HG02852 (cell line): ENCODE results near the gene BACE2.

ENCODE experiments used
- ATAC-seq: cut with Tn5 transposase; IDR thresholded peaks from one replicate; pipeline ENCODE4 v1.9.1; 2021; ENCODE audit warnings: mild to moderate bottlenecking, moderate library complexity; ENCODE audit not compliant: unreplicated experiment

Gene BACE2

DNA sequence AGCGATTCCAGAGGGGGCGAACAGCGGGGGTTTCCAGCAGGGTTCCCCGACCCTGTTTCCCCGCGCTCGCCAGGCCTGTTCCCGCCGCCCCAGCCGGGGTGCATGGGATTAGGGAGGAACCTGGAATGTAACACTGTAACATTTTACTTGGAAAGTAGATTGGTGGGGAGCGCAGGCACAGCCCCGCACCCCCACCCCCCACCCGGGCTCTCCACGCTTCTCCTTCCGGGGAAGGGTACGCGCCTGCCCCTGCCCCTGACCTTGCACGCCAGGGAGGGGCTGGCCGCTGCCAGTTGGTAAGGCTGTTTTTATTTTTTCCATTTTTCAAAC, 149.1 kb downstream of the BACE2 start:
- ATAC-seq = no peak

DNA sequence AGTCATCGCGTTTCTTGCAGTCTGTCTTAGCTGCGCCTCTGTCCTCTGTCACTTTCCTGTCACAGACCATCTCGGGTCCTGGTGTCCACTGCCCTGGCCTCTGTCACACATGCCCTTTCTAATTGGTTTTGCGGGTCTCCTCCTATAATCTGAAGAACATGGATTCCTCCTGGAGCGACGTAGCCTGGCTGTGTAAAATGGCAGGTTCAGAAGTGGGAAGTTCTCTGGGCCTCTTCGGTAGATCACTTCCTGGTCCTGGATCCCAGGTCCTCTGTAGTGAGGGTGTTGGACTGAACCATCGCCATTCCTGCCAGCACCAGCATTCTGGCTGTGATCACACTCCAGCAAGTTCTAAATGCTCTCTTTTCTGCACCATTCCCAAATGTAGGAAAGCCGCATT, 149.5 kb downstream of the BACE2 start:
- no peak for ATAC-seq

DNA sequence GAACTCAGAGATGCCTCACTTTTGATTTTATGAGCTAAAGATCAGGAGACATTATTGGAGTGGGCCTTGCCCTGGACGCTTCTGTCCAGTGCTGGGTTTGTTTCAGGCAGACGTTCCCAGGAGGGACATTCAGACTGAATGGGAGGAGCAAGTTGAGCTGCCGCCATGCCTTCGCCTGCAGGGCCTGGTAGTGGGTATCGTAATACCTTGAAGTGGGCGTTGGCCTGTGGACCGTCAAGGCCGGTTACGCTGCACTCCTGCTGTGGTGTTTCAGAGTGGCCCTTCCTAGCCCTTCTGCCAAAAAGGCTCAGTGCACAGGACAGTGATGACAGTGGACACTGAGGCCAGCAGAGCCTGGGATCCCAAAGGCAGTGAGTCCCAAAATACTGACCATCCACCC, 150.3 kb downstream of the BACE2 start:
- ATAC-seq = no peak

DNA sequence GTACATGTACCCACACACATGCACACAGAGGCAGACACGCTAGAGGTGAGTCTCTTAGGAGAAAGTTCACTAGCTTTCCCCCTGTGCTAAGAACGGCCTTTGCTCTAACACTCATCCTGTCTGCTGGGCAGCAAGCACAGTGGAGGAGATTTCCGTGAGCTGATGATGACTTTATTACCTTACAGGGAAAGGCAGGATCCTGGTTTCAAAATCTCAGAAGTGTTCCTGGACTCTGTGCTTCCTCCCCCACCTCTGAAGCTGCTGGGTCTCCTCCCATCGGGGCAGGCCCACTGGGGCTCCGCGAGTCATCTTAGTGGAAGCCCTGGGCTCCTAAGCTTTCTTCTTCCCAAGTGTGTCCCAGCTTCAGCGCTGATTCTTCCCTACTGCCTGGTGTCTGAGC, 151.3 kb downstream of the BACE2 start:
- ATAC-seq = no peak

DNA sequence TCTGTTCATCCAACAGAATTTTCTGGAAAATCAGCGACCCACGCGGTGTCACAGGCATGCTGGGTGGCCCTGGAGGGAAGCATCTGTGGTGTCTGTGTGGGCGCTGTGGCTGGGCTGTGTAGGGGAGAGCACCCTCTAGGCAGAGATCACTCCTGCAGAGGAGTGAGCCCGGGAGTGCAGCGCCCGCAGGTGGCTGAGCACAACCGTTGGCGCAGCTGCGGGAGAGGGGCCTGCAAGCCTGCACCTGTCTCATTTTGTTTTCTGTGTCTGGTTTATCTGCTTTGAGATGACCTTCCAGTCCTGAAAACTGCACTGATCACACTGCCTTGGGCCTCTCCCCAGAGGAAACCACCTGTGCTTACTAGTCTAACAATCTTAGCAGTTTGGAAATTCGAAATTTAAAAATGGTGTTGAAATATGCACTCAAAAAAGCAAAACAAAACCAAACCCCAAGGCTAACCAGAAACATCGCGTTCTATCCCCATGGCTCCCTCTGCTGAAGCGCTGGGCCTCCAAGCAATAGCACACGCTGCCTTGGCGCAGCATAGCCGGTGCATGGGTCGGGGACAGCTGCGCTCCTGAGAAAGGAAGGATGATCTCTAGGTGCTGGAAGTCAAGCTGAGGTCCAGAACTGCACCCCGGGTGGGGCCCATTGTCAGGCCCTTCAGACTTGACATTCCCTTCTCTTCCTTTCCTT, 153.4 kb downstream of the BACE2 start:
- ATAC-seq = no peak

DNA sequence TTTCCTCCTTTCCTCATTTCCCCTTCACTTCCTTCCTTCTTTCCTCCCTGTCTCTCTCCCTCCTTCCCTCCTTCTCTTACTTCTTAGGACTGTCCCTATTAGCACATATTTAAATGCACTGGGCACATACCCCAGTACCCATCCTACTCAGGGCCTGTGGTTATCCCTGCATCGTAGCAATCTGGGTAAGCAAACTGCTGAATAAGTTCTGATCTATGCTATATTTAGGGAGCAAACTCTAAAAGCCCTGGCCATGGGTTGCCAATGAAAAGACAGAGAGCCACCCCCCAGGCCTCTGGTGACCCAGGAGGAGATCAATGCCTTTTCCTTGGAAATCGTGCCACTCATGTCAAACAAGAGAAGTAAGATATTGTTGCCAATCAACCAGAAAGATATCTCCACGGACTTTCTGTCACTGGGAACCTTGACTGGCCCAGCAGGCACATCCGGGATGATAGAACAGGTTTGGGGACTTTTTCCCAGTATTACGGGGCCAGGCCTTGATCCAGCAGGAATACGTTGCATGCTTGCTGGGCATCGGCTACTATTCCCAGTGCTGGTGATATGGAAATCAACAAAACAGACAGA, 154.0 kb downstream of the BACE2 start:
- no peak for ATAC-seq

DNA sequence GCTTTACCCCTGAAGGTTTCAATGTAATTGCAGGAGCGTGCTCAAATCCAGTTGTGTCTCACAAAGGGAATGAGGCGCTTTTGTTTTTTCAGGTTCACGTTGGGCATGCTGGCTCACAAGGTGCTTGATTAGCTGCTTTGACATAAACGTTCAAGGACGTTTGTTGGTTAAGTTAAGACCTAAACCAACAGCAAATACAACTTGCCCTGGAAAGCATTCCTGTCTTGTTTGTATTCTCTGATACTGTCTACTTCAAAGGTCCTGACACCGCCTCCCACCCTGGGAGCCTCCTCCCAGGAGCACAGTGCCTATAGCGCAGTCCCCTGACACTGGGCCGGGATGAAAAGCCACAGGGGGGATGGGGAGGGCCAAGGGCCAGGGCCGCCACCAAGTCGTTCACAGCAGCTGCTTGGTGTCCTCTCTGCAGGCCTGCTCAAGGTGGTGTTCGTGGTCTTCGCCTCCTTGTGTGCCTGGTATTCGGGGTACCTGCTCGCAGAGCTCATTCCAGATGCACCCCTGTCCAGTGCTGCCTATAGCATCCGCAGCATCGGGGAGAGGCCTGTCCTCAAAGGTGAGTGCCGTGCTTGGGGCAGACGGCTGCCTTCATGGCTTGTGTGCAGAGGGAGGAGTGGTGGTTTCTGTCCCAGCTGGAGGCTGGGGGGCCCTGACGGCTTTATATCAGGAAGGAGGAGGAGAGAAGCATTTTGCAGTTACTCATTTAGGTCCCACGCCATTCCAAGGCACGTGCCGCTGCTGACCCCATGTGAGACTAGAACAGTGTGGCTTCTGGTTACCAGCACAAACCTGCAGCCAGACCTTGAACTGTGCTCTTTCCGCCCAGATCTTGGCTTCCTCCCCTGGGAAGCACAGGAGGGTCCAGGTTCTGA, 154.8 kb downstream of the BACE2 start:
- no peak for ATAC-seq

DNA sequence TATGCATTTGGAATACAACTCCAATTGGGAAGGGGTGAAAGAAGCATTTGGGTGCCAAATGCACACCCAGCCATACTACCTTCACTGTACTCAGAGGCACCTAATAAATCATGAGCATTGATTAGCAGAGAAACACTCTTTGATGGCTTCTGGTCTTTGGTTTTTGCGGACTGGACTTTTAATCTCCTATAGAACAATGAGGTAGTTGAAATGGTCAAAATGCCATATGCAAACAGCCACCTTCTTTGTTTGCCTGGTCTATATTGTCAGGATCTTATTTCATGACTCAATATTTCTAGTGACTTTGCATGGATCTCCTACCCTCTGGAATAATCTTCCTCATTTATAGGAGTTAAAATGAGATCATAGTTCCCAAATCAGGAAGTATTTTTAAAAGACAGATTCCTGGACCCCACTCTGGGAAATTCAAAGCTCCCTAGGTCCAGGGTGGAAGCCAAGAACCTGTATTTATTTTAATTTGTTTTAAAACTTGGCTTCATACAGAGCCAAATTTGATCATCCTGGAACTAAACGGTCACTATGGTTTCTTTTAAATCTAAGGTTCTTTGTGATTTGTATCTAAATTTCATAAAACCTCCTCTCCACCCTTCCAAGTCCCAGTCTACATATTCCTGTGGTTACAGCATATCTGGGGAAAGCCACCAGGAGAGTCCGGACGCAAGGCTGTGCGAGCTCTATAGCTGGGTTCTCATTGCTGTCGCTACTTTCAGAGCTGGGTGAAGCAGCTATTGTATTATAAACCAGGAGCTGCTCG, 157.4 kb downstream of the BACE2 start:
- ATAC-seq = no peak

DNA sequence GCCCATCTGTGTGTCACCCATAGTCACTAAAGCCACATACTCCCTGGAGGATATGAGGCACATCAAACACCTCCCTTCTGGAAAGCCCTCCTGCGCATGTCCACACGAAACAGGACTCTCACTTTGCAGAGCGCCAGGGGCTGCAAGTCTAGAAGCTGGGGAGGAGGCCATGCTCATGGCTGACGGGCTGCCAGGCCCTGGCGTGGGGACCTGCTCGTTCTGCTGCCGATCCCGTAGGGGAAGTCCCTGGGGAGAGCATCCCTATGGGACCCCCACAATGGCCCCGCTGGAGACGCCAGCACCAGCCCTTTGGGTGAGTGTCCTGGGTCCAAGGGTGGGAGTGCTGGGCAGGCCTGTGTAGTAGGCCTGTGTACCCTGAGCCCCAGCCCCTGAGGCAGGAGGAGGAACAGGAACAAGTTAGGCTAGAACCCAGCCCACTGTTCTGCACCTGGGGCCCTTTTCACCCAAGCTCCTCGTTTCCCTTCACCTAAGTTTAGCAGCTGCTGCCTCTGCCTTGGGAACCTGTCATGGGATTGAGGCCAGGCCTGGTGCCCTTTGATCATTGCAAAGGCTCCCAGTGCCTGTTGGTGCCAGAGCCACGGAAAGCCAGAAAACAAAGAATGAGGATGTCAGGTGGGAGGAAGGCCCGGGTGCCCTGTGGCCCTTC, 158.6 kb downstream of the BACE2 start:
- no peak for ATAC-seq

DNA sequence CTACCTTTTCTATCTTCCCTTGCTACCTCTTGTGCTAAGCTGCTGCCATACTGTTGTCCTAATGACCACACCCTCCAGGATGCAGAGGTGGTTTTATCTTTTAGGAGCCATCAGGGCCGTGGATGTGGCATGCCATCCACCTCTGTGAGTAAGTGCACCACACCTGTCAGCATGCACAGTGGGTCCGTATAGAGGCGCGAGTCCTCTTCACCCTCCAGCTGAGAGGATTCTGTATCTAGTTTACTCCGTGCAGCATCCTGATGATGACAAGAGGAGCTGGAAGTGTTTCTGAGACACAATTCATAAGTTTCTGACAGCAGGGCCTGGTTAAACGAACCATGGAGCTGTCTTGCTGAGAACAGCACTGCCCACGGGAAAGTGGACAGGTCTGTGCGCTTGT, 159.8 kb downstream of the BACE2 start:
- ATAC-seq = no peak

DNA sequence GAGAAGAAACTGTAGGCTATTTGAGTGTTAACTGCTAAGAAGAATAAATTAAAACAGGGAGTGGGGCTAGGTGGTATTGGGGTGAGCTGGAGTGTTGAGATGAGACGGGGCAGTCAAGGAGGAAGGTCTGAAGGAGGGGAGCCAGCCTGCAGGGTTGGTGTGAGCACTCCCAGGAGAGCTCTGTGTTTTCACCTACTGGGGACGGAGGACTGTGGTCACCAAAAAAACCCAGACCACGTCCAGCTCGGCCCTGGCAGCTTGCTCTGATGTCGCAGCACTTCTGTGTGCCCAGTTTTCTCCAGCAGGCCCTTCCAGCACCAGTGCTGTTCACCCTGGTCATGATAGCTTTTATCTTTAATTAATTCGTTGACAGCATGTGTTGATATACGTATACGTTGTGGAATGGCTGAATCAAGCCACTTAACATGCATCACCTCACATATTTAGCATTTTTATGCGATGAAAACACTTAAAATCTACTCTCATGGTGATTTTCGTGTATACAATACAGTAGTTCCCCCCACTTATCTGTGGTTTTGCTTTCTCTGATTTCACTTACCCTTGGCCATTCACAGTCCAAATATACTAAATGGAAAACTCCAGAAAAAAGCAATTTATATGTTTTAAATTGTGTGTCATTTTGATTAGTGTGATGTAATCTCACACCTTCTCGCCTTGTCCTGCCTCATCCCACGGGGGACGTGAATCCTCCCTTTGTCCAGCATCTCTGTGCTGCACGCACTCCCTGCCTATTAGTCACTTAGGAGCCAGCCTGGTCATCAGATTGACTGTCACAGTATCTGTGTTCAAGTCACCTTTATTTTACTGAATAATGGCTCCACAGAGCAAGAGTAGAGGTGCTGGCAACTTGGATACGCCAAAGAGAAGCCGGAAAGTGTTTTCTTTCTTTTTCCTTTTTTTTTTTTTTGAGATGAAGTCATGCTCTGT, 161.0 kb downstream of the BACE2 start:
- no peak for ATAC-seq
